Measurements from ENCODE around the gene CRYM.

Gene CRYM

GRCh38 chr16:21227866-21228265 is 50.2 kb downstream of the CRYM start (continued):
- TF ChIP-seq ZNF518A (tag by site-specific recombination; conservative IDR thresholded peaks at IDR 0.05; ENCODE audit: low read depth) (no peak), ZNF747 (tag by site-specific recombination; IDR thresholded peaks at IDR 0.05) (no peak), GFI1B (tag by site-specific recombination; IDR thresholded peaks at IDR 0.05) (no peak)

- Histone ChIP-seq H3K9me3 (ENCODE audit: control insufficient read depth, insufficient read depth, low read depth, low read length) (no peaks in the 10 kb centered on the region), H3K27ac (ENCODE audit: extremely low read depth, low read depth, low read length) (no peak overlapping the region), H3K4me1 (ENCODE audit: control insufficient read depth, insufficient read depth, low read length) (no peaks in the 10 kb centered on the region), H3K36me3 (ENCODE audit: control insufficient read depth in 2 of 2, insufficient read depth in 1 of 2, low read length in 2 of 2) (no peaks in the 10 kb centered on the region), H3K4me3 (ENCODE audit: low read depth, low read length) (no peak overlapping the region)
- CTCF ChIA-PET, result interaction anchor here (1.5 kb wide), 1 partner anchor 38 kb away, joined by 5 read pairs; no protein-coding TSS in a partner anchor
- POLR2A ChIA-PET, result no interaction called here
- TF ChIP-seq IKZF3 (tag by site-specific recombination; IDR thresholded peaks at IDR 0.05), result no peak
- TF ChIP-seq ZFP41 (tag by site-specific recombination; IDR thresholded peaks at IDR 0.05; ENCODE audit: borderline replicate concordance), result no peak
- no peak for TF ChIP-seq ZNF843 (tag by site-specific recombination; IDR thresholded peaks at IDR 0.05)
- TF ChIP-seq ZNF214 (tag by site-specific recombination; IDR thresholded peaks at IDR 0.05; ENCODE audit: borderline replicate concordance), result no peak
- TF ChIP-seq ZNF664 (tag by site-specific recombination; IDR thresholded peaks at IDR 0.05), result no peak
- no peak for TF ChIP-seq GLIS2 (tag by site-specific recombination; IDR thresholded peaks at IDR 0.05)
Measured at GRCh38 chr16:21226749-21227148, 51.3 kb downstream of the CRYM start.

GRCh38 chr16:21224800-21225199 is 53.3 kb downstream of the CRYM start:
- CTCF ChIA-PET, result no interaction called here
- POLR2A ChIA-PET, result no interaction called here

More at GRCh38 chr16:21224800-21225199, 53.3 kb downstream of the CRYM start:
- no peak overlapping the region for H3K27ac ChIP-seq (ENCODE audit: extremely low read depth, low read depth, low read length)
- no peaks in the 10 kb centered on the region for H3K36me3 ChIP-seq (ENCODE audit: control insufficient read depth in 2 of 2, insufficient read depth in 1 of 2, low read length in 2 of 2)
- H3K9me3 ChIP-seq (ENCODE audit: control insufficient read depth, insufficient read depth, low read depth, low read length), result no peaks in the 10 kb centered on the region
- H3K4me1 ChIP-seq (ENCODE audit: control insufficient read depth, insufficient read depth, low read length), result no peaks in the 10 kb centered on the region
- TF ChIP-seq ZSCAN4 (tag by site-specific recombination; IDR thresholded peaks at IDR 0.05) (no peak), ZBTB6 (tag by site-specific recombination; IDR thresholded peaks at IDR 0.05) (no peak), ZNF155 (tag by site-specific recombination; IDR thresholded peaks at IDR 0.05) (no peak), ZNF366 (tag by site-specific recombination; conservative IDR thresholded peaks at IDR 0.05) (no peak), PRDM10 (tag by site-specific recombination; IDR thresholded peaks at IDR 0.05) (no peak), MYNN (tag by site-specific recombination; IDR thresholded peaks at IDR 0.05; ENCODE audit: borderline replicate concordance) (no peak), ZNF146 (tag by site-specific recombination; IDR thresholded peaks at IDR 0.05) (no peak), ZNF701 (tag by site-specific recombination; IDR thresholded peaks at IDR 0.05) (no peak), ZNF423 (tag by site-specific recombination; IDR thresholded peaks at IDR 0.05) (no peak), ZNF792 (tag by site-specific recombination; IDR thresholded peaks at IDR 0.05) (no peak), ZNF585B (tag by site-specific recombination; IDR thresholded peaks at IDR 0.05) (no peak), ZNF777 (tag by site-specific recombination; IDR thresholded peaks at IDR 0.05; ENCODE audit: borderline replicate concordance) (no peak), REPIN1 (tag by site-specific recombination; IDR thresholded peaks at IDR 0.05; ENCODE audit: low read depth) (no peak), ZNF658 (tag by site-specific recombination; IDR thresholded peaks at IDR 0.05) (no peak)
- H3K4me3 ChIP-seq (ENCODE audit: low read depth, low read length), result no peak overlapping the region
